Stimulated activated CD4-positive, alpha-beta T cell treated with anti-CD3 and anti-CD28 coated beads, Interleukin-1b, Interleukin-23, amount 100 ng/mL, for 1 hour (primary cell): ENCODE data around the gene EIPR1.
"Not testable (repeated sequence)": the region's sequence is repeated elsewhere in the genome, so short reads cannot be mapped to it uniquely, and the experiment has no call there.

Experiments used
- DNase-seq, 2 donors: peaks; one replicate each; pipeline ENCODE4 v3.0.0-alpha.2; 2020; ENCODE audit warnings: low read depth in 2 of 2

EIPR1 gene

GRCh38 chr2:3192920-3193319, 184.7 kb downstream of the EIPR1 start:
- DNase-seq: no peak

GRCh38 chr2:3192281-3192818, 185.3 kb downstream of the EIPR1 start:
- no peak for DNase-seq

- no peak for DNase-seq
Measured at GRCh38 chr2:3189961-3190360, 187.7 kb downstream of the EIPR1 start.

GRCh38 chr2:3189076-3189591, 188.5 kb downstream of the EIPR1 start:
- no peak for DNase-seq

GRCh38 chr2:3188405-3188946, 189.1 kb downstream of the EIPR1 start:
- DNase-seq: no peak

- DNase-seq: no peak
Measured at GRCh38 chr2:3187467-3187866, 190.2 kb downstream of the EIPR1 start.

- no peak for DNase-seq
Measured at GRCh38 chr2:3186766-3187165, 190.9 kb downstream of the EIPR1 start.

GRCh38 chr2:3185910-3186309, 191.7 kb downstream of the EIPR1 start:
- no peak for DNase-seq

GRCh38 chr2:3185256-3185655, 192.4 kb downstream of the EIPR1 start:
- DNase-seq: no peak

- DNase-seq: no peak
Measured at GRCh38 chr2:3184167-3184566, 193.5 kb downstream of the EIPR1 start.

GRCh38 chr2:3183766-3184165, 193.9 kb downstream of the EIPR1 start:
- DNase-seq: no peak

- DNase-seq: no peak
Measured at GRCh38 chr2:3182848-3183247, 194.8 kb downstream of the EIPR1 start.

GRCh38 chr2:3181416-3182010, 196.1 kb downstream of the EIPR1 start:
- no peak for DNase-seq

GRCh38 chr2:3180909-3181221, 196.8 kb downstream of the EIPR1 start:
- not testable (repeated sequence) for DNase-seq

GRCh38 chr2:3180082-3180908, 197.3 kb downstream of the EIPR1 start:
- DNase-seq: no peak

GRCh38 chr2:3179626-3180025, 198.0 kb downstream of the EIPR1 start:
- no peak for DNase-seq

- no peak for DNase-seq
Measured at GRCh38 chr2:3179208-3179607, 198.4 kb downstream of the EIPR1 start.

- no peak for DNase-seq
Measured at GRCh38 chr2:3178578-3179031, 199.0 kb downstream of the EIPR1 start.

GRCh38 chr2:3177891-3178577, 199.6 kb downstream of the EIPR1 start:
- no peak for DNase-seq

- DNase-seq: no peak
Measured at GRCh38 chr2:3176869-3177255, 200.8 kb downstream of the EIPR1 start.

- DNase-seq: no peak
Measured at GRCh38 chr2:3176071-3176868, 201.3 kb downstream of the EIPR1 start.
